HG03439 (cell line): ENCODE measurements around the gene GMDS.

Experiments
- ATAC-seq: cut with Tn5 transposase; IDR thresholded peaks from one replicate; pipeline ENCODE4 v1.9.1; 2021; ENCODE audit warnings: mild to moderate bottlenecking, moderate library complexity; ENCODE audit not compliant: unreplicated experiment

The GMDS gene

DNA sequence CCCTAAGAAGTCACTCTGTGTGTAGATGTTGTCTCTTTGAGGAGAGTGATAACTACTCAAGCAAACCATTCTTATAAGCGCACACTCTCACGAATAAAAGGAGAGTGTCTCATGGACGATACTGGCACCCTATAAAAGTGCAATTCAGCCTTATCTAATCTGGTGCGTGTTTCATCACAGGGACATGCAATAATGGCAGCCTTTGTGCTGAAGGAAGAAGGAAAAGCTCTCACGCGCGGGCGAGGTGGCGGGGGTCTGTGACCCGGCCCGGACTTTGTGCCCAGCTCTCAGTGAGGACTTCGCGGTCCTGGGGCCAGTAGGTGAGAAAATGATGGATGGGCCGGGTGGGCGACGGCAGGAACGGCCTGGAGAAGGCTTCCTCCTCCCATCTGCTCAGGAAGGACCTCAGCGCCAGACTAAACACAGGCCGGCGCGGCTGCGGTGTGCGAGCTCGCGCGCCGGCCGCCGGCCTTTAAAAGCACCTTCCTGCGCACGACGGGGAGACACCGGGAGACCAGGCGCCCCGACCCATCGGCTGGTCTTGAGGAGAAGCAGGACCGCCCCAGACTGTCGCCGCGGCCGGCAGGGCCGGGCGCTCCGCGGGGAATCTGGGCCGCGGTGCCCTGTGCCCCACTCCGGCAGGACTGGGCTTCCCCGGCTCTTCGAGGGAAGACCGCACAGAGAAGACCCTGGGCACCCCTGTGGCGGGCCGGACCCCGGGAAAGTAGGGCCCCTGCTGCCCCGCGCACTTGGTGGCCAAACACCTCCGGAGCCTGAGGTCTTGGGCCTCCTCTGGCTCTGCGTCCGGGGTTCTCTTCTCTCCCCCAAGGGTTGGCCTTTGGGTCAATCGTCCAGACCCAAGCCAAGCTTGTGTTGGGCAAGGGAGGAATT is 644.0 kb downstream of the GMDS start:
- ATAC-seq, result no peak

DNA sequence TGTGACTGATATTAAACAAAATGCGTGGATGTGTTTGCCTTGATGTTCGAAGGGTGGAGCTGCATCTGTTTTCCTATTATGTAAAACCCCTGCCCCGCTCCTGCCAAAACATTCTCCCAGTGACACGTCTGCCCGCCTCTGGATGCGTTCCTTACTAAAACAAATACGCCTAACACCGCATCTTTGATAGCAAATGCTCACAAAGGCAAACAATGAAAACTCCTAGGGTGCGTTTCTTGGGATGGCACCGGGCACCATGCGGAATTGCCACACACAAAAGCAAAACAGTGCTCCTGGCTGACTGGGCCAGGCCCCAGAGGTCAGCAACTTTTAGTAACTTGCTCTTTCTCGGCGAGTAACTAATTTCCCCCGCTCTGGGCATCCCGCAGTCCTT is 644.6 kb downstream of the GMDS start:
- no peak for ATAC-seq

DNA sequence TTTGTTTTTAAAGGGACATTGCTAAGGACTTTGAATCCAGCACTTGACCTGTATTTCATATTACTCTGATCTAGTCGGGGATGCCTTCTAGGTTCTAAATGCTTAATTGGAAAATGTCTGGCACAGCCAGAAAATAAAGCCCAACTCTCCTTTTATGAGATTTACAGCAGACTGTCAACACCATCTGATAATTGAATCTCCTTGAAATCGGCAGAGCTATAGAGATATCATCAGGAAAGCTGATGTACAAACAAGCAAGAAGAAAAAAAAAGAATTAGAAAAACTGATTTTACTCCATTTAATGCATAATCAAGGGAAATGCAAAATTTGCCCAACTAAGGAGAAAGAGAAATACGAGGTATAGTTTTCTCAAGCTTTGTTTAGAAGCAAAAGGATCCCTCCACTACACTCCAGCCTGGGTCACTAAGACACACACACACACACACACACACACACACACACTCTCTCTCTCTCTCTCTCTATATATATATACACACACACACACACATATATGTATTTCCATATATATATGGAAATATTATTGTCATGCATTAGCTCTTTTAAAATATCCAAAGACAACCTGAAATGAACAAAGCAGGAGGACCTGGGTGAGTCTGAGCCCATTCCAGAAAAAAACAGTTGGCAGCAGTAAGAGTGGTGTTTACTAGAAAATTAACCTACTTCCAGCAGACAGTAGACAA is 645.2 kb downstream of the GMDS start:
- no peak for ATAC-seq

DNA sequence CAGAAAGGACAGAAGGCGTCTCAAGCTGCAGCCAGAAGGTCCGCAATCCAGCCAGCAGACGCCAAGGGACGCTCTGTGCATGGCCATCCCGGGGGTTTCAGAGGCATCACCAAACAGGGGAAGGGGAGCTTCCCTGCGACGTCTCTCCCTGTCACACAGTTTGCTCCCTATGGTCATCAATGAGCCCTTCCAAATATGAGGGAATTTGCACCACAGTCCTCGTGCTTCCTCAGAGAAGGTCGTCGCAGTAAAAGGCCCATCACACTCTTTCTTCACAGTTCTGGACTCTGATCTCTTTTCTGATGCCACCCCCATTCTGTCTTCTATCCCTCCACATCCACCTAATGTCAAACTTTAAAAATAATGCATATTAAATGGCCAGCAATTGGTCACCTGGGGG is 645.9 kb downstream of the GMDS start:
- ATAC-seq, result no peak

DNA sequence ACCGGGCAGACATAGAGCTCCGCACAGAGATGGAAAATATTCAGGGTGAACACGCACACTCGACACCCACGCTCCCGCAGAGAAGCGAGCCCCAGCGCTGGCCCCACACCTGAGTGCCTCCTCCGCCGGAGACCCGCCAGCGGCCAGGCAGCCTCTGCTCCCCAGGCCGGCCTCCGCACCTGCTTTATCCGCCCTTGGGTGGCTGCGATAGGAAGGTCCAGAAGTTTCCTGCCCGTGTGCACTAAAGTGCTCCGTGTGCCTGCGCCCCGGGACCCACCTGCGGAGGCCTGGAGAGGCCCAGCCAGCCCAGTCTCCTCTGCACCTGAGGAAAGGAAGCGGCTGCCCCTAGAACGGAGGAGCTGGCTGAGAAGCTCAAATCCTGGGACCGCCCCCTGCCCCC is 646.5 kb downstream of the GMDS start:
- no peak for ATAC-seq

DNA sequence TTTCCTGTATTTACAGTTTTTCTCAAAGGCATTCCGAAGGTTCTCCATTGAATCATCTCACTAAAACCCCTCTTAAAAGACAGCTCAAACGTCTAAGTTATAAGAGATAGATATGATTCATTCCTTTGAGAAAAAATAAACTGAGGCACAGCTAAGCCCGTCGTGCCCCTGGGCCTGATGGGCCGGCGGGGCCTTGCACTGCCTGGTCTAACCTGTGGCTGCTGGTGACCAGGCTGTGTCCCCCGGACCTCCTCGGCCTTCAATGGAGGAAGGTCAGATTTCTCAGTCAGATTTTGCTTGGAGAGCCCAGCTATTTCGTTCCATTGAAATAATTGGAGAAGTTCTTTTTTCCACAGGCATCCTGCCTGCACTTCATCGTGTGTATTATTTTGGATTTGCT is 647.0 kb downstream of the GMDS start:
- ATAC-seq, result no peak

DNA sequence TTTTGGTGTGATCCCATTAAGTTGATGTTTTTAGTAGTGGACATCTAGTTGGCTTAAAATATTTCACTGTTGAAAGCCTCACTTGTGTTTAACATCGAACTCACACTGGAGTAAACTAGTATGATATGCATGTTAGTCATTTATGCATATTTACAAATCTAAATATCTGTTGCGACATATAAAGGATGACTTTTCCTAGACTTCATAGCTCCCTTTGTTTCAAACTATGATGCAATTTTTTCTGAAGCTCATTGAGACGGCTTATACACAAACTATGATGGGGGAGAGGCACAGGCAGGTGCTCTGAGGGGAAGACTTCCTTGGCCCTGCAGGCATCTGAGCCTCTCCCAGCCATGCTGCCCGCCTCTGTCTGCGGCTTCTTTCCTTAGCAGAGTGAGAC is 647.5 kb downstream of the GMDS start:
- no peak for ATAC-seq

DNA sequence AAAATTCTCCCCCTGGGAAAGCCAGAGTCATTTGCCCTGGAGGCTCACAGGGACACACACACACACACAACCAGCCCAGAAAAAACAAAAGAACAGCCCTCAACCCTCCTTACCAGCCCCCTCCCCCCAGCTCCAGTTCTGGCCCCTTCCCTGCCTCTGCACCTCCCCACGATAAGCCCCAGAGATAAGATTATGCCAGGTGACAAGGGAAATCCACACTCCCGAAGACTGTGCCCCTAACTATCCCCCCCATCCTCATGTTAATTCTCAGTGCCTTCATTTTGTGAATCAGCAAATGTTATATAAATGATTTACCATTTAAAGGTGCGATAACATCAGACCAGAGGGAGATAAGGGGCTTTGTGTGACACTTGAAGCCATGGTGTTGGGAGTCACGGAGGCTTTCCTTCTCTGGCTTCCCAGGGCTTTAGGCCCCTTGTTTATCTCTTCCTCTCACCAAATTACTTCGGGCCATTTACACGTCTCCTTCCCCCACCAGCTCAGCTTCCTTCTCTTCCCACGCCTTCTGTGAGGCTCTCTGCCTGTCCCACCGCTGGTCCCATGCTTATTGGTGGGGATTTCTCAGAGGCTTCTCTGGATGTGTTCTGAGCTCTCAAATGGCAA is 648.2 kb downstream of the GMDS start:
- ATAC-seq, result no peak

DNA sequence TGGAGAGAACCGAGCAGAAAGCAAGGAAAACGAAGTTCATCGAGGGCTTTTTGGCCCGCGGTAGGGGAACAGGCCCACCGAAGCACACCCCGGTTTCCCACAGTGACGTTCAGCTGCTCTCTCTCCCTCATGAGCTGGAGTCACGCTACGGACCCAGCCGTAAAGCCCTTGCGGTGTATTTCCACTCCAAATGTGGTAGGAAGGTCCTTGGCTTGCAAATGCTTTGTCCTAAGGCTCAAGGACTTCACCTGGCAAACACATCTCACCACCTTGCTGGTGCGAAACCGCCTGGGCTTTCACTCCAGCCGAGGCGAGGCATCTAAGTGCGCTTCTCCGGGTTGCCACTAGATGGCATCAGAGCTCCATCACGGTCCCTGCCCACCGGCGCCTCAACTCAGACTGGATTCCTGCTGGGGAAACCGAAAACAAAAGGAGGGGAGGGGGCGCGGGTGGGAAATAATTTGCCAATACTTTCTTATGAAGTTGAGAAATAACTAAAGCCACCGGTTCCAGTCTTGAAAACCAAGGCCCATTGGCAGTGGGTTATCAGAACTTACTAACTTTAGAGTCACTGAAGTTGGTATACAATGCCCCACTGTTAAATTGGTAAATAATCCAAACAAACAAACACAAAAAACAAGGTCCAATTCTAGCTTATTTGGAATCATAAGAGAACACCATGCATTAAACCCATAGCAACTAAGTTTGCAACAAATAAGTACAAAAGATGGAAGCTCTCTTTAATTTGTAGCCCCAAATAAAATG is 649.1 kb downstream of the GMDS start:
- no peak for ATAC-seq

DNA sequence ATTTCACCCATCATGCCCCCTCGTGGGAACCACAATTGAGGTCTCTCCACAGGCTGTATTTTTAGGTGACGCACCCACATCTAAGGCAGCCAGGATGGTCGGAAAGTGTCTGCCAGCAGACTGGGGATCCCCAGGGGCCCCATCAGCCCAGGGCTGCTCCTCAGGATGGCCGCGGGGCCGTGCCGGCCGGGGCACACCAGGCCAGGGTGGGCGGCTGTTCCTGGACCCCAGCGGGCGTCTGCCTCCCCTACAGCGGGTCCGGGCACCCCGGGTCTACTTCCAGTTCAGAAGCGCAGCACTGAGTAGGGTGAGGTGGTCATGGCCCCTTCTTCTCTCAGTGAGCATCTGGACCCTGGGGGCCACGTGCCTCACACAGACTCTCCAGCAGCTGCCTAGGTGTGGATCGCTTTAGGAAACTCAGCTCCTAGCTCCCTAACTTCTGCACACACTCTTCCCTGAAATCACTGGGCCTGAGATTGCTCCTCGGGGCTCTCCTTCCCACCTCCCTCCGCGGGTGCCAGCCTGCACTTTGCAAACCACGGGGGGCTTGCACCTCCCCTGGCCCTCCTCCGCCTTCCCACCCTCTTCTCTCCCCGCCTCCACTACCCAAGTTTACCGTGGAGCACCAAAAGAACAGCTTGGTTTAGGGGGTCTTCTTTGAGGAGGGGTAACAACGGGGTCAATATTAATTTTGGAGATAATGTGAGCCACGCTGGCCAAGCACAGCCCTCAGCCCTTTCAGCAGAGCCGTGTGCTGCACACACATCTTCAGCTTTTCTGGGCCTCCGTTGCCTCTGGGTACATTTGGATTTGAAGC is 649.9 kb downstream of the GMDS start:
- no peak for ATAC-seq

DNA sequence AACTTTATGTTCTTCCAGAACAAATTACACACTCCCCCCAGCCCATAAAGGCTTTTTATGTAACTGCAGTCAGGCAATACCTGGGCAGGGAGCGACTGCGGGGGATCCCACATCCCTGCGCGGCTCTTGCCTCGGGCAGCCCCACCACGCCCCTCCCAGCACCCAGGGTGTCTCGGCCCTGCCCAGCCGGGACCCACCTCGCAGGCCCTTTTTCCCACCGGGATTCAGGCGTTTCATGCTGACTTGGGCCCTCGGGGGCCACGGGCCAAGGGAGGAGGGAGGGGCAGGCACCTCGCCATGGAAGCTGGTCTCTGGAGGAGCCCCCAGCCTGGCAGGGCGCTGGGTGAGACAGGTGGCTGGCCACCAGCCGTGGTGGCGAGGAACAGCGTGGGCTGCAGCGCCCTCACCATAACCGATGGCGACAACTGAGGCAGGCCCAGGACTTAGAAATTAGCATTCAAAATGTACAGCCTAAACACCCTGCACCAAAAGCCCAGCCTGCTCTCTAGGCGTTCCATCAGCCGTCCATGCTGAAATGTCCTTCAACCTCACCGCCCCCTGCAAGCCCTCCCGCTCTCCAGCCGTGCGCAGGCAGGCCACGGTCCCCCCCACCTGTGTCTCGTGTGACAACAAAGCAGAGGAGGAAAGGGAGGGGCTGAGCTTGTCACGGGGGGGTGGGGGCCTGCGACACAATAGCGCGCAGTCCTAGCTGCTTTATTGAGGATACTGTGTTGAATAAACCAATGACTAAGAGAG is 650.8 kb downstream of the GMDS start:
- ATAC-seq, result no peak

DNA sequence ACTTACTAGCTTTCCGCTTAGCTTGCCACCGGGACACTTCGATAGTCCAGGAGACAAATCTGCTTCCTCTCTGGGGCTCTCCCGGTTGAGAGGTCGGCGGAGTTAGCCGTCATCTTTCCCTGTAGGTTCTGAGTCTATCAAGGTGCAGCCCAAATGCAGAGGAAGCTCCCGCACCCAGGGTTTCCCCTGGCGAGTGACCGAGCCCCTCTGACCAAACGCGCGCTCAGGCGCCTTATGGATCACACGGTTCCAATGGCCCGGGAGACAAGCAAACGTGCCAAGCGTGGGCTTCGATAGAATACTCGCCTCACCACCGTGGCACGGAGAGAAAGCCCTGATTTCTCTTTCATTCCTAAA is 651.5 kb downstream of the GMDS start:
- ATAC-seq, result no peak

DNA sequence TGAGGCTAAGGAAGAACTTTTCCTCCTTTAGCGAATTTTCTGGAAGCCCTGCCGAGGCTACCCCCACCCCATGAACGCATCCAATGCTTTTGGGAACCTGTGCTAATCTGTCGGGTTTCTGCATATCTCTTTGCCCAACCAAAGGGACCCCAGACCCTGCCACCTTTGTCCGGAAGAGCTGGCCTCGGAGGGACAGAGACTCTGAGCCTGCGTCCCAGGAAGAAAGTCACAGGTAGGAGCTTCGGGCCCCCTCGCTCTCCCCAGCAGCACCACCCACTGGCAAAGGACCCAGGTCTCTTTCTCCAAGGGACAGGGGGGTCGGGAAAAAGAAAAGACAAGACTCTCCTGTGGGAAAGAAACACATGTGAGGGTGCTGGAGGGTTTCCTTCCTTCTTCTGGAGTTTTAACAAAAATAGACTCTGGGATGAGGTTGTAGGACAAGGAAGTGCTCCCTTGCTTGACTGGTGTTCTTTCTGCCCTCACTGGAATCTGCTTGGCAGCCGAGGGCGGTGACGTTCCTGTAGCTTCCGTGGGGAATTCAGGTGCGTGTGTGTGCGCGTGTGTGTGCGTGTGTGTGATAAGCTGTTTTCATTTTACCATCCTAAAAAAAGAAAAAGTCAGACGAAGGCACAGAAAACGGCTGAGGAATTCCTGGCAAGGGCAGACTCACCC is 652.0 kb downstream of the GMDS start:
- ATAC-seq, result no peak

DNA sequence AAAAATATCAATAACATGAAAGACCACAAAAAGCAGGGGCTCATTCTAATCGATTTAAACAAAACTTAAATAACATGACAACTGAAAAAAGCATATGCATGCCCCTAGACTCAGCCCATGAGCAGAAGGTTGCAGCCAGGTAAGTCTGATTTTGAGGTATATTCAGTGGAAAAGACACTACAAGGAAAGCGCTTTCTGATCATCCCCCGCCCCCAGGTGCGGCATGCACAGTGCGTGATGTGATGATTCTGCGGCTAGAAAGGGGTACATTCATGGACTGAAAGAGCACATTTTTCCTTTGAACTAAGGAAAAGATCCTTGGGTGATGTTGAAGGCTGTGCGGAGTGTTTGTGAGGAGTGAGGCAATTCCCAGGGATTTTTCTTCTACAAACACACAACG is 652.6 kb downstream of the GMDS start:
- ATAC-seq, result no peak

DNA sequence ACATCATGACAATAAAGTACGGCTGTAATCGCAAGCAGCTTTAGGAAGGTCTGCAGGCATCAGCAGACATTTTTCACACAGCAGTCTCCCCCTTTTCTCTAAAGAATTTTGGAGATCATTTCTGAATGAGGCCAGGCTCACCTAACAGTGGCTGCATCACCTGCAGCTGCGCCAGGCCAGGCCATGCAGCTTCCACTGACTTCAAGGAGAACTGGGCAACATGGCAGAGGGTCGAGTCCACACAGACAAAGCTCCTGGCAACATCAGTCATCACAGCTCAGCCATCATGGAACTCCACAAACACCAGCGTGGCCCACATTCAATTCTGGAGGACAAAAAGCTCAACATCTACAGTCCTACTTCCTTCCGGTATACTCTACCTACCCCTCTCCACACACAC is 653.5 kb downstream of the GMDS start:
- ATAC-seq, result no peak

DNA sequence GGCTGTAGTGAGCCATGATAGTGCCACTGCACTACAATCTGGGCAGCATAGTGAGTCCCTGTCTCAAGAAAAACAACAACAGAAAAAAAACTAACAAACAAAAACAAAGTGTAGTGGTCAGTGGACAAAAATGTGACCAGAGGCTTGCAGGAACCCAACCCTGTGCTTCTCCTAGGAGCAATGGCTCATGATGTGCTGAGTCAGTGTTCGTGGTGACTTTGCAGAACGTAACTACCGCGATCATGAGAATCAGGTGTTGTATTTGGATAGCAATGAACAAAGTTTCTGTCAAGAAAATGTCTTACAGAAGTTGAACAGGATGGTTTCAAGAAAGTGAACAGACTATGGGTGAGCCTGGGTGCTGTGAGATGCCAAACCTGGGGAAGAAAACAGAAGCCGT is 654.2 kb downstream of the GMDS start:
- ATAC-seq, result no peak

DNA sequence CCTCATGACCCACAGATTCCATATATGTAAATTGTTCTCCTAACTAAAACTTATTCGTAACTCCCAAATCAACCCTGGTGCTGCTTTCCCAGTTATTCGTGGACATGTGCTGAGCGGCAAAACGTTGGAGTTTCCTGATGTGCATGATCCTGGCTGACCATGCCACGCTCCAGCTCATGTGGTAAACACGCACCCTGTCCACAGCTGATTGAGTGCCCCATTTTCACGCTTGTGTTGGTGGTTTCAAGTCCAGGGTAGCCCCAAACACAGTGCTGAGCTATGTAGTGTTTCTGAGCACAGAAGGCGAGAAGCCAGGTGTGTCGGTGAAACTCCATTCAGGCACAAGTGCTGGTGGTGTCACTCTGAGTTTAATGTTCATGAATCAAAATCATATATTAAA is 654.8 kb downstream of the GMDS start:
- no peak for ATAC-seq

DNA sequence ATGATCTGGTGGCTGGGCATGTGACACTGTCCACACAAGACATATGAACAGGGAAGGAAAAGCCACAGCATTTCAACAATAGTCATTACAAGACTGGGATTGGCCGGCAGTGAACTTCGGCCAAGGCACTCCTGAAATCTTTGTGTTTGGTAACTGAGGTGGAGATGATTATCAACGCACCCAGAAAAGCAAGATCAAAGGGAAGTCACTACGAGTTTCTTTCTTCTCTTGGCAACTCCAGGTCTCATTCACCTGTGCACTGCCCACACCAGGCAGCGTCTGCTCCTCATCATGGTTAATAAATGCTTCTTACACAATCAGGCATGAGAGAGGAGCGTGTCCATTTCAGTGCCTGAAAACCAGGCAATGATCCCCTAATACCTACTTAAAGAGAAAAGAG is 656.2 kb downstream of the GMDS start:
- ATAC-seq, result no peak

DNA sequence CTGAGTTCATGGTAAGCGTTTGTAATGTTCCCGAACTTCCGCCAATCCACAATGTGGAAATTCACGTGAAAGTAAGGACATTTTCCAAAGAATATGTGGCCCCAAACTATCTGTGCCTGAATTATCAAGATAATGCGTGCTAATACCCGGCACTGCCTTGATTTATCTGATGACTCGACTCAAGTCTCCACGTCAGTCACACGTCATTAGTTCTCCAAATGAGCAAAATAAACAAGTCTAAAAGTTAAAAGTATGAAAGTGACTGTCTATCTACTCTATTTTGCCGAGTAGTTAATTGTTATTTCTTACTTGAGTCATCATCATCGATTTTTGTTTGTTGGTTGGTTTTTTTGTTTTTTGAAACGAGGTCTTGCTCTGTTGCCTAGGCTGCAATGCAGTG is 657.4 kb downstream of the GMDS start:
- no peak for ATAC-seq
